D341Med (cell line): Measurements from ENCODE around the gene STIP1.
A peak's percentile ranks its signal among the peaks of the same experiment; 100 is the strongest.
"Not testable (repeated sequence)": the region's sequence is repeated elsewhere in the genome, so short reads cannot be mapped to it uniquely, and the experiment has no call there.

ENCODE experiments used
- DNase-seq: peaks from one replicate; pipeline ENCODE4 v3.0.0; 2012; ENCODE audit warnings: low spot score

STIP1 gene

DNA sequence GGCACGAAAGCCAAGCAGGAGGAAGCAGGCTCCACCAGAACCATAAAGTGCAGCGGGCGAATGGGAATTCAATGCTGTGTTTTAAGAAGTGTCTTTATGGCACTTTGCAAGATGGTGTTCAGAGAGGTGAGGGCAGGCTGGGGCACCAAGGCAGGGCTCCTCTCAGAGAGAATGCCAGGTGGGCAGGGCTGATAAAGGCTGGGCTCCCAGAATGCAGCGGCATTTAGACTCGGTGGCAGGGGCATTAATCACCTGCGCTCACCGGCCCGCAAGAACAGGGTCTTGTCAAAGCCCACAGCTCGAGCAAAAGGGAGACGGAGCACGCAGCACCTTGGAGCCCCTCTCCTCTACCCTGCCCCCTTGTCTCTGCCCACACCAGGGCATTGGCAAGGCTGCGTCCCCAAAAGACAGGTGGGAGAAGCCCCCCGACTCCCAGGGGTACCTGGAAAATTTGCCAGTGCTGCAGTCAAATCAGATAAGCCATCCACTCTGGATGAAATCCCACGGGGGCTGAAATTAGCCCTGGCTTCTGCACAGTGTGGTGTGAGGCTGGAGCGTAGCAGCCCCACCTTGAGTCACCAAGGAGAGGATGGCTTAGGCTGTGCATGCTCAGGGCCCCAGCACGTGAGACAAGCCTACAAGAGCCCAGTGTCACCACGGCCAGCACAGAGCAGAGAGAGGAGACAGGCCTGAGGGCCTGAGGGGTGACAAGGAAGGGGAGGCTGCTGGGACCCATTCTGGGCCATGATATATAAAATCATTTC, 28.2 kb upstream of the STIP1 start:
- DNase-seq, result peak; percentile 75

DNA sequence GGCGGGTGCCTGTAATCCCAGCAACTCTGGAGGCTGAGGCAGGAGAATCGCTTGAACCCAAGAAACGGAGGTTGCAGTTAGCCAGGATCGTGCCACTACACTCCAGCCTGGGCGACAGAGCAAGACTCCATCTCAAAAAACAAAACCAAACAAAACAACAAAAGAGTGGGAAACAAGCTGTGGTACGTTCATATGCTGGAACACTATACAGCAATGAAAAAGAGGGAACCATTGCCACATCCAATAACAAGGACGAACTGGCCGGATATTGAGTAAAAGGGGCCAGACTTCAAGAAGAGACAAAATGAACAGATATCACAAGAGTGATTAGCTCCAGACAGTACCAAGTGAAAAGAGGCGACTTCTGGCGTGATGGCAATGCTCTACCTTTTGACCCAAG, 24.9 kb upstream of the STIP1 start:
- DNase-seq, result no peak

DNA sequence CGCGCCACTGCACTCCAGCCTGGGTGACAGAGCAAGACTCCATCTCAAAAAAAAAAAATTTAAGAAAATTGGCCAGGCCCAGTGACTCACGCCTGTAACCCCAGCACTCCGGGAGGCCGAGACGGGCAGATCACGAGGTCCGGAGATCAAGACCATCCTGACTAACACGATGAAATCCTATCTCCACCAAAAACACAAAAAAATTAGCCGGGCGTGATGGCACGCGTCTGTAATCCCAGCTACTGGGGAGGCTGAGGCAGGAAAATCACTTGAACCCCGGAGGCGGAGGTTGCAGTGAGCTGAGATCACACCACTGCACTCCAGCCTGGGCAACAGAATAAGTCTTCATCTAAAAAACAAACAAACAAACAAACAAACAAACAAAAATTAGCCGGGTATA, 23.2 kb upstream of the STIP1 start:
- not testable (repeated sequence) for DNase-seq

DNA sequence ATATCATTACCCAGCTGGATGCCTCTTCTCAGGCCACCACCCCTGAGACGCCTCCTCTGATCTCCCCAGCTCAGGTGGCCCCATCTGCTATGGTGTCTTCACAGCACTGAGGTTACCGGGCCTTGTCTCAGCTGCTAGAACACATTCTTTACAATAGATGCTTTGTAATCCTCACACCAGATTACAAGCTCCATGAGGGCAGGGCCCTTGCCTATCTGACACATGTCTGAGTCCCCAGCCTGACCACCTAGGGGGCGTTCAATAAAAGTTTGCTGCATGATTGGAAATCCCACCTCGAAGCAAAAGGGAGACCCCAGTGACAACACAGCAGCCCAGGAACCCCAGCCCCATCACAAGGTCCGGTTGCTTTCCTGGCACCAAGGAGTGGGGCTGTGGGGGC, 22.0 kb upstream of the STIP1 start:
- DNase-seq, result no peak

DNA sequence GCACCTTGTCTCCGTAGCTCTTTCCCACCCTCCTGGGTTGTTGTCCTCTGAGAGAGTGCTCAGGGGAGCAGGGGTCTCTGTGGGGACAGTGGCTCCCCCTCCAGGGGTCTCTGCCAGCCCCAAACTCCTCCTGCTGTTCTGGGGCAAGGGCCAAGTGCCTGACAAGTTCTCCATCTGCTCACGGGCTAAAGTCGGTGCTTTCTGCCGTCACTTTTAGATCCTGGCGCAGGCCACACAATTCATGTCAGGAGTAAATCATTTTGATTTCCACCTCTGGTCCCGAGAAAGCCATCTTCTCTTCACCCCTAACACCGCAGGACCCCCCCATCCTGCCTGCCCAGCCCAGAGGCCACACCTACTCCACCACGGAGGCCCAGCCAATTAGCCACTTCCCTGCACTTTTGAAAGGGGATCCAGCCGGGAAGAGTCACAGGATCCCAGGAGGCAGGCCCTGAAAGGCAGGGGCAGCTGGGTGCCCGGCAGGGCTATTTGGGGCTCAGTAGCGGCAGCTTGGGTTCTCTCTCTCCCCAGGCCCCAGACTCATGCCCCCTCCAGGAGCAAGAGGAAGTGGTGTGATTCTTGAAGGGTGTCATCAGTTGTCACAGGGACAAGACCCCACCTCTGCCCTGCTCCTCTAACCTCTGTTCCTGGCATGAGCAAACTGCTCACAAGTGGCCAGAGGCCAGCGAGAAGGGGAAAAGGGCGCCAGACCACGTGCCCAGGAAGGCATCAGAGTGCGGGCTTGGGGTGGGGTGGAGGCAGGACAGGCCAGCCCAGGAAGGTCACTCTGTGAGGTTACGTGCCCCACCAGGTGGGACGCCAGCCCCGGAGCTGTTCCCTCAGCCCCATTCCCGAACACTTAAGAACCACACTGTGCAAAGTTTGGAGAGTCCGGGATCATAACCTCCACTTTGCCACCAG, 21.3 kb upstream of the STIP1 start:
- peak; percentile 68 for DNase-seq

DNA sequence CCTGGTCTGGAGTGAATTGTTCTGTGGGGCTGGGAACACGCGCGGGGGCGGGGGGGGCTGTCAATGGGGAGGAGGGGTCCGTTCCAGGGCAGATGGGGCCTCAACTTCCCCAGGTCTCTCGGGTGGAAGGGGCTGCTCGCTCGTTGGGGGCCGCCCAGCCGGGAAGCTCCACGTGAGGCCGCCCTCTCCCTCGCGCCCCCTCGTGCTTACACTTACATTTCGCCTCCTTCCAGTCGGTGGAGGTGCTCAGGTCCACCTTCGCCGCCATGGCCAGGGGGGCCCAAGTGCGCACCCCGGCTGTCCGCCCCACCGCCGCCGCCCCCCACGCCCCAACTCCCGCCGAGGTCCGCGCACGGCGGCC, 20.5 kb upstream of the STIP1 start:
- peak; percentile 67 for DNase-seq

DNA sequence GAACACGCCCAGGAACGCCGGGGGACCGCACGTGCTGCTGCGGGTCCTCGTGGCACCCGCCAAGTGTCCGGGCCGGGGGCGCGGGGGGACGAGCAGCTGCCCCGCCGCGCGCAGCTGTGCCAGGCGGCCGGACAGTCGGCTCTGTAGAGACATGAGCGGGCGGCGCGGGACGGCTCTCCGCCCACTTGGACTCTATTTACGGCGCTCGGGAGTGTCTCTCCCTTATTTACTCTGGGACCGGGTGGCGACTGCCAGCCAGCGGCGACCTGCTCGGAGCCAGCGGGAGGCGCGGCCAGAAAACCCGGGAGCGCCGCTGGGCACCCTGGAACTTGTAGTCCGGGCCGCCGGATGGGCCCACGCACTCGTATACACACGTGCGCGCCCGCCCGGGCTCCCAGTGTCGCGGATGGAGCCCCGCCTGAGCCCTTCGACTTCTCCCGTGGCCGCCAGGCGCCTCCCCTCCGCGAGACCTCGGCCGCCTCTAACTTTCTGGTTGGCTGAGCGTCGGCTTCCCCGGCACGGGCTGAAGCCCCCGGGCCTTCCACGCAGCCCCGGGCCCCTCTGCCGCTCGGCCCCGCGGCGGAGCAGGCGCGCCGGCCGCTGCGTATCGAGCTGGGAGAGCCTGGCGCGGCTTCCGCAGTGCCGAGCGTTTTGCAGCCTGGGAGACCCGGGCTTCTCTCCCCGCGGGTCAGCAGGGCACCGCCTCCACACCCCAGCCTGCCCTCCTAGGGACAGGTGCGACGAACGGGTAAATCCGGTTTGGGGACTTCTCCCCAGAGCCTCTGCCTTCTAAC, 19.9 kb upstream of the STIP1 start, which contains the start of gene MACROD1:
Gene MACROD1 (minus strand): TSS at position 272 of the 794 bp plus-strand sequence. CDS start 119 bp downstream, at position 153.
- peak; percentile 93 for DNase-seq

DNA sequence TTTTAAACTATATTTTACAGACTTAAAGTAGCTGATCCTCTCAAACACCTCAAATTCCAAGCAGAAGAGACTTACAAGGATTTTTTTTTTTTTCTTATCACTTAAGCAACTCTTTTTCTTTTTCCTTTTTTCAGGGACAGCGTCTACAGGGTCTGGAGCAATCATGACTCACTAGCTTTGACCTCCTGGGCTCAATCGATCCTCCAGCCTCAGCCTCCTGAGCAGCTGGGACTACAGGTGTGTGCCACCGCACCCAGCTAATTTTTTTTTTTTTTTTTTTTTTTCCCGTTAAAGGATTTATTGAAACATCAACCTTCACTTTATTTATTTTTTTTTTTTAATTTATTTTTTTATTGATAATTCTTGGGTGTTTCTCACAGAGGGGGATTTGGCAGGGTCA, 15.6 kb upstream of the STIP1 start:
- DNase-seq, result no peak

DNA sequence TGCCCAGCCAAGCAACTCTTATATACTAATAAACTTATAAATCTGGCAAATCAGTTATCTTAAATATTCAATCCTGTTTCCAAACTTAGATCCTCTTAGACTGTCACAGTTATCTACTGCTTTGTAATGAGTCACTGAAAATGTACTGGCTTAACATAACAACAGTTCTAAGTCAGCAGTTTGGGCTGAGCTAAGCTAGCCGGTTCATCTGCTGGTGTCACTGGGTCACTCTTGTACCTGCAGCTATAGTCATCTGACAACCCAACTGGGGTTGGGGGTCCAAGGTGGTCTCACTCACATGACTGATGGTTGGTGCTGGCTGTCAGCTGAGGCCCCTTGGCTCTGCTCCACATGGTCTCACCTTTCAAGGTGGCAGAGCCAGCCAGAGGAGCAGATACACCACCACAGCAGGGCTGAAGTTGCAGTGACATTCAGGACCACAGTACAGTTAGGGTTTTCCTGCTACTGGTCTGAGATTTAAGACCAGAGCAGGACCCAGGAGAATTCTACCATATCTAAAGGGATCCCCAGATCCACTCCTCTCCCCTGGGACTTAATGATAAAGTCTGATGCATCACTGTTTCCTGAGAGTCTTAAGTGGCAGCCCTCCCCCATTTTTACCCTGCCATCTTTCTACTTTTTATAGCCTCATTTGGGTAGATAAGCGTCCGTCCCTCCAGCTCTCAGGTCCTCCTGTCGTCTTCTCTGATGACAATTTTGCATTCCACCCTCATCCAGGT, 12.2 kb upstream of the STIP1 start:
- DNase-seq, result no peak

DNA sequence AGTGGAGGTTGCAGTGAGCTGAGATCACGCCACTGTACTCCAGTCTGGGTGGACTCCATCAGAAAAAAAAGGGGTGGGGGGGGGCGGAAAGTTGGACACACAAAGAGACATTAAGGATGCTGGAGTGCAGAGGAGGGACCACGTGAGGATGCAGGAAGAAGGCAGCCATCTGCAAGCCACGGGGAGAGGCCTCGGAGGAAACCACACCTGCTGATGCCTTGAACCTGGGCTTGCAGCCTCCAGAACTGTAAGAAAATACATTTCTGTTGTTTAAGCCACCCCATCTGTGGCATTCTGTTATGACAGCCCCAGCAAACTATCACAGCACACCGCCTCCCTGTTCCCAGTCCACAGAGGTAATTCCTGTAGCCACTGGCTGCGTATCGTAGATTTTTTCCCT, 9.2 kb upstream of the STIP1 start:
- DNase-seq, result no peak

DNA sequence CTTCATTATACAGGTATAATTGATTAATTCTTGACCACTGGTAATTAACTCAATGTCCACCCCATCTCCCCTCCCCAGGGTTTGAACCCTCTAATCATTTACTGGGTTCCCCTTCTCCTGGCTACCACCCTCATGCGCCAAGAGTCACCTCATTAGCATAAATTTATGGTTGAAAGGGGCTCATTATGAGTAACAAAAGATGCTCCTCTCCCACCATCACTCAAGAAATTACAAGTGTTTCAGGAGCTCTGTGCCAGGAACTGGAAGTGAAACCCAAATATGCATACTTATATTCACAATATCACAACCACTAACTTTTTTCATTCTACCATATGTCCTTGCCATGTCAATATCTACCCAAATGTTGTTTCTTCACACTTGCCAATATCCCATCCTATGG, 7.8 kb upstream of the STIP1 start:
- no peak for DNase-seq

DNA sequence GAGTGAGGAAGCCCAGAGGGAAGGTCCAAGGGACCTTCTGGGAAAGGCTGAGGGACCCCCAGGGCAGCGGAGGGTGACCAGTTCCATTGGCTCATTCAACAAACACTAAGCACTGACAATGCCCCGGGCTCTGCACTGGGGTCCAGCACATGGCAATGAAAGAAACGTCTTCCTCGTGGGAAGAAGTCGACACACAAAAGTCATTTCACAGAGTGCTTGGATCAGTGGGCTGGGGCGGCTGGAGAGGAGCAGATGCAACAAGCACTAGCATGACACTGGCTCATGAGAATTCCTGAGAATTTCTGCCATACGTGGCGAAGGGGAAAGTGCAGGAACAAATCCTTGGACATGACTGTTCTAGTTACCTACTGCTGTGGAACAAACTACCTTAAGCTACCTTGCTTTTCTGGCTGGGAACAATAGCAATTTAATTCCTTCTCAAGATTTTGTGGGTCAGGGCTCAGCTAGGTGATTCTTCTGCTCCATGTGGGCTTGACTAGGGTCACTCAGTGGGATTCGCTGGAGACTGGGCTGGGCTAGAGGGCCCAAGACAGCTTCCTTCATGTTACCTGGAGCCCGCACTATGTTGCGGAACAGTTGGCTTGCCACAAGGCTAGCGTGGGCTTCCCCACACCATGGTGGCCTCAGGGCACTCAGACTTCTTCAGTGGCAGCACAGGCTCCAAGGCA, 6.9 kb upstream of the STIP1 start:
- DNase-seq, result no peak

DNA sequence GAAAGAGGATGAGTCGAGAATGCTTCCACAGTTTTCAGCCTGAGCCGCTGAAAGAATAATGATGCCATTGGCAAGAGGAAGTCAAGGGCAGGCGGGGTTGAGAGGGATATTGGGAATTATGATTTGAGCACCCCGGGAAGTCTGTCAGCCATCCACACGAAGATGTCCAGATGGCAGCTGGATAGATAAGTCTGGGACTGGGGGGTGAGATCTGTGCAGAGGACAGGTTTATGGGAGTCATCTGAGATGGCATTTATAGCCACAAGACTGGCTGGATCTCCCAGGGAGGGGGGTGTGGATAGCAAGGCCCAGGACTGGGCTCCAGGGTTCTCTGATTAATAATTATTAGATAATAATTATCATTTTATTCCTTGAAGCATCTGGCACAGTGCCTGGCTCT, 5.1 kb upstream of the STIP1 start:
- peak; percentile 67 for DNase-seq

DNA sequence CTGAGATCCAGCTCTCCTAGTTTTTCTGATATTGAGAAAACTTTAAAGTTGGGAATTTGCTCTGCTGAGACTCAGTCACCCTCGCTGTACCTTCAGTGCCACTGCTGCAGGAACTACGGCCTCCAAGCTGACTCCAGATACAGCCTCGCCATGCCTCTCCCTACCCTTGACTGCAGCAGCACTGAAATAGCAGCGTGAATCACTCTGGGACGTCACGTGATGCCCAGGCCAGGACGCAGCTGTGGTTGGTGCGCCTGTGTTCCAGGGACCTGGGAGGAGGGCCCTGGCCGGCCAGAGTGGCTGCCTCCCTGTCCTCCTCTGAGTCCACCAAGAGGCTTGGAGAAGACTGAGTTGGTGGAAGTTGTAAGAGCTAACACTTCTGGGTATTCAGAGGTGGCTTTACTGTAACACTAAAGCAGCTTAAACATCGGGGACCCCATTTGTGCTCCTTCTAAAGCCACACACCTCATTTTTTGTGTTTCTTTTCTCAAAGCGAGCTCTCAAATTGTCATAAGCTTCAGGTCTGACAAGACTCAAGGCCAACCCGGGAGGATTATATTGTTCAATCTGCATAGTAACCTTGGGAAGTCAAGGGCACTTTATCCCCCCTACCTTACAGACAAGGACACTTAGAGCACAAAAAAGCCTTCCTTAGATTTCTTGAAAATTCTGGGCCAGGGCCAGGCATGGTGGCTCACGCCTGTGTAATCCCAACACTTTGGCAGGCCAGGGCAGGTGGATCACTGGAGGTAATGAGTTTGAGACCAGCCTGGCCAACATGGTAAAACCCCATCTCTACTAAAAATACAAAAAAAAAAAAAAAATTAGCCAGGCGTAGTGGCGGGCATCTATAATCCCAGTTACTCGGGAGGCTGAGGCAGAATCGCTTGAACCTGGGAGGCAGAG, 4.2 kb upstream of the STIP1 start:
- peak; percentile 67 for DNase-seq

DNA sequence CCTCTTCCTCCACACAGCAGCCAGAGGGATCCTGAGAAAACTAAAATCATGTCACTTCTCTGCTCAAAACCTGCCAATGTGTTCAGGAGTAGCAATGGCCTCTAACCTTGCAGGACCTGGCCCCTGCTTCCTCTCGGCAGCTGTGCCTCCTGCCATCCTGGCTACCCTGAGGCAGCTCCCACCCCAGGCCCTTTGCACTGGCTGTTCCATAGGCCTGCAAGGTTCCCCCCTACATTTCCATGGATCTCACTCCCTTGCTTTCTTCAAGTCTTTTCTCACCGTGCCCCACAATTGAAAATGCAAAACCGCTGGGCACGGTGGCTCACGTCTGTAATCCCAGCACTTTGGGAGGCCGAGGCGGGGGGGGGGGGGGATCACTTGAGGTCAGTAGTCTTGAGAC, 2.1 kb upstream of the STIP1 start:
- DNase-seq, result no peak

DNA sequence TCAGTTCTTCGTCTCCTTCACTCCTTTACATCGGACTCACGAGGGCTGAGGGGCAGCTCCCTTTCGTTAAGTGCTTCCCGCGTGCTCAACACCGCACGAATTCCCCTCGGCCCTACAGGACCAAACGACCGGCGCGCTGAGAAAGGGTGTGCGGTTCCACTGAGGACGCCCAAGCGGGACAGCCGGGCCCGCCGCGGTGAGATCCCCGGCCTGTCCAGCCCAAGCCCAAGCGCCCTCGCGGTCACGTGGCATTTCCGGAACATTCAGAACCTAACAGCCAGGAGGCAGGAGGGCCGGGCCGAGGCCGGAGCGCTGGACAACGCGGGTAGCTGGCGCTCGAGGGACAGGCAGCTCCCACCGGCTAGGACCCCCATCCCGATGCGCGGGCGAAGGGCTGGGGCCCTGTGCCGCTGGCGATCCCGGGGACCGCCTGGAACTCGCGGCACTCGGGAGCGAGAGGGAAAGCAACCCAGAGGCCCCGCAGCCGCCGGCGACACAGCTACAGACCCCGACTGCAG, 737 bp upstream of the STIP1 start:
- no peak for DNase-seq

DNA sequence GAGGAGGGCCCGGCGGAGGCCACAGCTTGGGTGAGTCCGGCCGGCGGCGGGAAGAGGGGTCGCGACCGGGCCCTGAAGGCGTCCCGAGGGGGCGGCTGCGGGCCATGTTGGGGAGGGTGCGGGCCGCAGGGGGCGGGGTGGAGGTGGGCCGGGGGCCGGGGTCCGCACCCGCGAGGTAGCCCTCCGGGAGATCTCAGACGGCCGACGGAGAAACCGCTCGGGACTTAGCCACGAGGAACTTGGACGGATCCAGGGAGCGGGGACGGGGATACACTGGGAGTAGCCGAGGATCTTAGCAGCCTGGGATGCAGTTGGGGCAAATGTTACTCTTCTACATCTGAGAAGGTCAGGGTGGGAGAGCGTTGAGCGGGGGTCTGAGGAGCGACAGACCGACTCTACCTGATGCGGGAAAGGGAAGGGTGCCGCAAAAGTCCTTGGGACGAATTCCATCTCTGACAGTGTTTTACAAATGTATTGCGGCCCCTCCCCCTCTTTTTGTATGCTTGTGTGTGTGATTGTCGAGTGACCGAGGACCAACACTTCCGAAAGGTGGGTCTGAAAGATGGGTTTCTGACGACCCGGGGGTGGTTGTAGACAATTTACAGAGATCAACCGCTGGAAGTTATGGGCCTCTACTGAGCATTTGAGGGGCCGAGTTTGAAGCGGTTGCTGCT, 658 bp downstream of the STIP1 start:
- DNase-seq, result no peak

DNA sequence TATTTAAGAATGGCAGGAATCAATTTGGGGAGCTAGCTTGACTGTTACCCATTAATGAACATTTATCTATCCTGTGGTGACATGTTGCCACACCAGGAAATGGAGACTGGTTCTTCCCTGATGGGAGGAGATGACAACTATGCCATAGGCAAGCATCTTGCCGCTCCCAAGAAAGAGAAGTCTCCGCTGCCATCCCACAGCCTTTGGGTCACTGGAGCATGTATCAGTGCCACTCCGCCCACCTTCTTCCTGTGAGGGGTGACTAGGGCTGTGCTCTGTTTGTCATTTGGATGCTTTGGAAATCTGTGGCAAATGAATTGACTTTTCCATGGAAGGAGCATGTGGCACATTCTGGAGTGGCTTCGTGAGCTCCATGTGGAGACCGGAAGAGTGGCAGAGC, 6.5 kb downstream of the STIP1 start:
- DNase-seq, result no peak

DNA sequence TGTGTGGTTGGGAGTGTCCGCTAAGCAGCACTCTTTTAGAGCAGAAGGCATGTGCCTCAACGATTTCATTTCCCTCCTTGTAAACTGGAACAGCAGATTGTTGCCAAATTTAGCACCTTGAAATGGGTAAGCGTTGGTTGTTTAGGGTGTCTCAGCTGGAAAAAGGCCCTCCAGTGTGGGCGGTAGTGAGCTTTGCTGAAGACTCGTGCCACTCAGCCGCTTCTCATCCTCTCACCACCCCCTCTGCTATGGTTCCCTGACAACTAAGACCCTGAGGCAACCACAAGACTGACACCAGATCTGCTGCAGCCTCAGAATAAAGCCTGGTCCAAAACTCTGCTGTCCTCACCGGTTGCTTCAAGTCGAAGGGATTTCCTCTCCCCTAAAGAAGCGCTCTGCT, 10.7 kb downstream of the STIP1 start:
- no peak for DNase-seq
